GM18505 (cell line): Measurements from ENCODE around the gene PMEPA1.

ENCODE experiments used
- ATAC-seq: cut with Tn5 transposase; IDR thresholded peaks from one replicate; pipeline ENCODE4 v1.9.1; 2021; ENCODE audit not compliant: unreplicated experiment
- POLR2A ChIP-seq: IDR thresholded peaks from 4 replicates; pipeline ENCODE4 v1.6.1; 2011; ENCODE audit warnings: borderline replicate concordance; ENCODE audit not compliant: insufficient read depth, insufficient read length; ENCODE audit errors: extremely low read depth

PMEPA1 gene

DNA sequence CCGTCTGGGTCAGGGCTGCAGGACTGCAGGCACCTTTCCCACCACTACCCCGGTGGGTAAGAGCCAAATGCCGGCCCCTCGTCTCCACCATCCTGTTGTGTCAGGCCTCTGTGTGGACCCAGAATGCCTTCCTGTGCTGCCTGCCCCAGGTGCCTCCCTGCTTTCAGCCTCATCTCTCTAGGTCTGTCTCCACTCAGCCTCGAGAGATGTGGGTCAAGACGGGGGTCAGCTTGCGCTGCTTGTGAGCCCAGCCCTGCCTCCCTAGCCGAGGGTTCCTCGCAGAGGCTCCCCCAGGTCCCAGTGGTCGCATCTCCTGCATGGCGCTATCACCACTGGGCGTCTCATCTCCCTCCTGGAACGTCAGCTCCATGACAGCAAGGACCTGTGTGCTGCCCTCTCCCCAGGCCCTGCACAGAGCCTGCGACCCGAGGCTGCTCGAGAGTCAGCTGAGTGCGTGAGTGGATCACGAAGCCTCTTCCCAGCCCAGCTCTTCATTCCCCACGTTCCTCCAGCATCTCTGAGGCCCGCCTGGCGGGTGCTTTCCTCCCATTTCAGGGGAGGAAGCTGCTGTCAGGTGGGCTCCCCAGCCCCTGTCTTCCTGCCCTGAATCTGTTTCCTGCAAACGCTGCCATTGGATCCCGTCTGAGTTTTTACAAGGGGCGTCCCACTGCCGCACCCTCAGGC, 50.8 kb downstream of the PMEPA1 start:
- no peak for TF ChIP-seq POLR2A
- no peak for ATAC-seq

- TF ChIP-seq POLR2A = no peak
- no peak for ATAC-seq
Measured at GRCh38 chr20:57658447-57658832, 51.4 kb downstream of the PMEPA1 start.

- no peak for ATAC-seq
- TF ChIP-seq POLR2A = no peak
Measured at GRCh38 chr20:57657535-57658446, 52.0 kb downstream of the PMEPA1 start.

DNA sequence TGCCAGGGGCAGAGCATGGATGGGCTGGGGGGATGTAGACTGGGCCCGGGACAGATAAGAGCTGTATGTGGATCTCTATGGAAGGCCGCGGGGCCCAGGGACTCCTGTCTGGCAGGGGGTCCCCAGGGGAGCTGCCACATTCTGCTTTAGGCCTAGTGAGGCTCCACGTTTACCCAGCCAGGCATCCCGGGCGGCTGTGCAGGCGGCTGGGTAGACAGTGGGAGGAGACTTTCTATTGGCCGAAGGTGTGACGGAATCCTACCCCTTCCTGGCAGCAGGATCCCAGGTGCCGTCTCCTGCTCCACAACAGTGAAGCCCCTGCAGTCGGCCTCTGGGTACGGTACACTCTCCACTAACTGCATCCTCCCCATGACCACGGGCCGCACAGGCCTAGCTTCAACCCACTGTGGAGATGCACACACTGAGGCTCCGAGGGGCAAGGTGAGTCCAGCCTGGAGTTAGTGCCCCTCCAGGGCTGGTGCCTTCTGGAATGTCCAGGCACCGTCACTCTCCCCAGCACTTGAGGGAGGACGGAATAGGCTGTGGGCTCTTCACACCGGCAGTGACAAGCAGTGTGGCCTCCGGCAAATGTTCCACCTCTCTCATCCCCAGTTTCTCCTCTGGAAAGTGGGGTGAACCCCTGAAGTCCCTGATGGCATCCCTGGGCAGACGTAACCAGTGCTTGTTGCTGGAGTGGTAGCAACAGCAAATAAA, 52.8 kb downstream of the PMEPA1 start:
- no peak for TF ChIP-seq POLR2A
- no peak for ATAC-seq

- TF ChIP-seq POLR2A = no peak
- no peak for ATAC-seq
Measured at GRCh38 chr20:57656252-57656820, 53.5 kb downstream of the PMEPA1 start.

DNA sequence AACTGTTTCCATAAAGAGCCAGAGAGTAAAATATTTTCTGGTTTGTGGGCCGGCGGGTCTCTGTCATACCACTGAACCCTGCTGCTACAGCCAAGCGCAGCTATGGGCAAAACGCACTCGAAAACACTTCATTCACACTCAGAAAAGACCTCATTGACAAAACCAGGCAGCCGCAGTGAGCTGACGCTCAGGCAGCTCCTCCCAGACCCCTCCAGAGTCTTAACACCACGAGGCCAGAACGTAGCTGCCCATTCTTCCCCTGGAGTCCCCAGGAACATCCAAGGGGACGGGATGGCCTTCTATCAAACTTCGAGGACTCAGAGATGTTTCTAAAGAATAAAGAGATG, 54.0 kb downstream of the PMEPA1 start:
- ATAC-seq = no peak
- no peak for TF ChIP-seq POLR2A

DNA sequence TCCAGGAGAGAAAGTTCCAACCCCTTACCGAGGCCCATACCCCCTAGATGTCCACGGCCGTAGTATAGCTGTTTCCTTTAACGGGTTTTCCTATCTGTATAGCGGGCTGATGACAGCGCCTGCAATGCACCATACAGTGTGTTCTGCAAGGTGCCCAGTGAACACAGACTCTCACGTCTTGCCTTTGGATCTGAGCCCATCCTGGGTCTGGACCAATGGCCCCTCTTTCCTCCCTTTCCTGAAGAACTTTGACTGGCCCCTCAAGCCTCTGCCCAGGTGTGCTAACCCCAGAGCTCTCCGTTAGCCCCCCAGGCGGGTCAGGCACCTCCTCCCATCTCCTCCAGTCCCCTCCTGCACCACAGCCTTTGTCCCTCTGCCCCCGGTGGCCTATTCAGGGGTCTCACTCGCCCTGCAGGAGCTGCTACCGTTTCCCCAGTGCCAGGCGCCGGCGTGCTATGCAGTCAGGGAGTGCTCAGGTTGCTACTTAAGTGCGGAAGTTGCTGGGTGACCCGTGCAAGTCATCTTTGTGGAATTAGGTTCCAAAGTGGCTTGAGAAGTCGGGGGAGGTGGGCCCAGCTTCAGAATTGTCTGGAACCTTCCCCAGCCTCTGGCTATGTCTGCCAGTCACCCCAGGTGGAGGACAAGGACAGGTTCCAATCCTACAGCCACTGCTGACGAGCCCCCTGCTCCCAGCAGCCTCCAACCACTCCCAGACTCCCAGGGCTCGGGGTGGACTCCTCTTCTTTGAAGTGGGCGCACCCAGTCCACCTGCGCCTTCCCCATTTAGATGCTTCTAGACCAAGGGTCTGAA, 54.6 kb downstream of the PMEPA1 start:
- no peak for TF ChIP-seq POLR2A
- ATAC-seq = no peak

GRCh38 chr20:57654363-57654997, 55.3 kb downstream of the PMEPA1 start:
- TF ChIP-seq POLR2A = no peak
- no peak for ATAC-seq

DNA sequence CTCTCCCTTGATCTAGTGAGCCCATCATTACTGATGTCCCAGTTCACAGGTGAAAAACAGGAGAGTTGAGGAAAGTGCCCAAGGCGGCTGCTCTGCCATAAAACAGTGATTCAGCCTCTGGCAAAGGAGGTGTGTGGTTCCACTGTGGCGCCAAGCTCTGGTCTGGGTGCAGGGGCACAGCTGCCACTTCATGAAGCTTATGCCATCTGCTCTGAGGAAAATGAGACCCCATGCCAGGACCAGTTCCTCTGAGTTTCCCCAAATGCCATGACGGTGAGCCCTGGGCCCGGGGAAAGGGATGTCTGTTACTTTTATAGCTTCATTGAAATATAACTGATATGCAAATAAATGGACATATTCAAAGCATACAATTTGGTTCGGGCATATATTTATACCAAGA, 55.9 kb downstream of the PMEPA1 start:
- ATAC-seq = no peak
- no peak for TF ChIP-seq POLR2A

- no peak for ATAC-seq
Measured at GRCh38 chr20:57653546-57653900, 56.3 kb downstream of the PMEPA1 start.

GRCh38 chr20:57652606-57653545, 56.9 kb downstream of the PMEPA1 start:
- no peak for ATAC-seq
- no peak for TF ChIP-seq POLR2A

More at GRCh38 chr20:57653546-57653900, 56.3 kb downstream of the PMEPA1 start:
- no peak for TF ChIP-seq POLR2A

DNA sequence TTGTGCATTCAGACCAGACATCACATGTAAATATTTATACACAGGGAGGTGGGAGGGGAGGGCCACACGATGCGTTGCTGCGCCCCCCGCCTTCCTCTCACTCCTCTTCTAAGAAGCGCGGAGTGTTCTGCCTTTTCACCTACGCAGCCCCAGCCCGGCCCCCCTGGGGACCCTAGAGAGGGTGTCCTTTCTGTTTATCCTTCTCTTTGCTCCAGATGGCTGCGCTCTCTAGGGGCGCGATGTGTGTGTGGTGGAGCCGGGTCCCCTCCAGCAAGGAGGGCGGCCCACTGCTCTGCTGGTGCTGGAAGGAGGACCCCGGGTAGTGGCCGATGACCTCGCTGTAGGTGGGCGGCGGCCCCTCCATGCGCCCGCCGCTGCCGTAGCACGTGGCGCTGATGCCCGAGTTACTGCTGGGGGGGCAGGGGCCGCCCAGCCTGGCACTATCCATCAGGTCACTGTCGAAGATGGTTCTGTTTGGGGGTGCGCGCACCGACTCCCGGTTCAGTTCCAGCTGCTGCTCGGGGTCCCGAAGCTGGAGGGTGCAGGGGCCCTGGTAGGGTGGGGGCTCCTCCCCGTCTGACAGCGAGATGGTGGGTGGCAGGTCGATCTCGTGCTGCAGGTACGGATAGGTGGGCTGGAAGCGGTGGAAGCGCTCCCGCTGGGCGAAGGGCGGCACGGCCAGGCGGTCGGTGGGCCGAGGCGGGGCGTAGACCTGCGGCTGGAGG, 57.8 kb downstream of the PMEPA1 start:
- no peak for TF ChIP-seq POLR2A
- no peak for ATAC-seq
